ENCODE measurements around the gene ZNF549.

DNA sequence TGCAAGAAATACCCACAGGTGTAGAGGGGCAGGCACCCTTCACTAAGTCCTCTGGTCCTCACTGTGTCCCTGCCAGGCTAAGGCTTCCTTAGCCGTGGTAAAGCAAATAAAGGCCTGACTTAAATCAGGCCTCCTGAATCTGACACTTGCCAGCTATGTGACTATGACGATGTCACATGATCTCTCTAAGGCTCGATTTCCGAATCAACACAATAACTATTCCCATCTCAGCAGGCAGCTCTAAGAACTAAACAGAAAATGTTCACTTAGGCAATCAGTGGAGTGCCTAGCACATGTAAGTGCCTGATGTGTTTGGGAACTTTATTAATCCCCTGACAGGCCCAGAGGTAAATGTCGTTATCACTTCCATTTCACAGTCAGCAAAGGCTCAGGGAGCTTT is 30.5 kb downstream of the ZNF549 start:
- TF ChIP-seq, protein P1, sequence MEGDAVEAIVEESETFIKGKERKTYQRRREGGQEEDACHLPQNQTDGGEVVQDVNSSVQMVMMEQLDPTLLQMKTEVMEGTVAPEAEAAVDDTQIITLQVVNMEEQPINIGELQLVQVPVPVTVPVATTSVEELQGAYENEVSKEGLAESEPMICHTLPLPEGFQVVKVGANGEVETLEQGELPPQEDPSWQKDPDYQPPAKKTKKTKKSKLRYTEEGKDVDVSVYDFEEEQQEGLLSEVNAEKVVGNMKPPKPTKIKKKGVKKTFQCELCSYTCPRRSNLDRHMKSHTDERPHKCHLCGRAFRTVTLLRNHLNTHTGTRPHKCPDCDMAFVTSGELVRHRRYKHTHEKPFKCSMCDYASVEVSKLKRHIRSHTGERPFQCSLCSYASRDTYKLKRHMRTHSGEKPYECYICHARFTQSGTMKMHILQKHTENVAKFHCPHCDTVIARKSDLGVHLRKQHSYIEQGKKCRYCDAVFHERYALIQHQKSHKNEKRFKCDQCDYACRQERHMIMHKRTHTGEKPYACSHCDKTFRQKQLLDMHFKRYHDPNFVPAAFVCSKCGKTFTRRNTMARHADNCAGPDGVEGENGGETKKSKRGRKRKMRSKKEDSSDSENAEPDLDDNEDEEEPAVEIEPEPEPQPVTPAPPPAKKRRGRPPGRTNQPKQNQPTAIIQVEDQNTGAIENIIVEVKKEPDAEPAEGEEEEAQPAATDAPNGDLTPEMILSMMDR (IDR thresholded peaks at IDR 0.05): no peak
- no peak for TF ChIP-seq POLR2A (IDR thresholded peaks at IDR 0.05)
